ENCODE data around the gene OXTR.

Gene OXTR

GRCh38 chr3:8777978-8778267, 8.5 kb upstream of the OXTR start:
- H3K36me3 ChIP-seq (replicated peaks): no peaks in the 10 kb centered on the region
- DNase-seq (ENCODE audit: low spot score in 2 of 2): no peak
- no peaks in the 10 kb centered on the region for H3K9me3 ChIP-seq
- in situ Hi-C loops (cut with MboI; ENCODE audit: low sequenced_read_pairs): no loop called here
- no peak overlapping the region for H3K4me3 ChIP-seq
- H3K4me1 ChIP-seq: no peaks in the 10 kb centered on the region
- no peaks in the 10 kb centered on the region for H3K27me3 ChIP-seq (ENCODE audit: low read depth)

GRCh38 chr3:8777201-8777977, 8.0 kb upstream of the OXTR start:
- no peaks in the 10 kb centered on the region for H3K9me3 ChIP-seq
- in situ Hi-C loops (cut with MboI; ENCODE audit: low sequenced_read_pairs): no loop called here
- DNase-seq (ENCODE audit: low spot score in 2 of 2): no peak
- H3K27me3 ChIP-seq (ENCODE audit: low read depth): no peaks in the 10 kb centered on the region
- H3K36me3 ChIP-seq (replicated peaks): no peaks in the 10 kb centered on the region
- no peaks in the 10 kb centered on the region for H3K4me1 ChIP-seq
- H3K4me3 ChIP-seq: no peak overlapping the region

GRCh38 chr3:8776406-8776805, 7.0 kb upstream of the OXTR start:
- no peaks in the 10 kb centered on the region for H3K27me3 ChIP-seq (ENCODE audit: low read depth)
- no peak overlapping the region for H3K4me3 ChIP-seq
- H3K9me3 ChIP-seq: no peaks in the 10 kb centered on the region
- H3K36me3 ChIP-seq (replicated peaks): no peaks in the 10 kb centered on the region
- no peak for DNase-seq (ENCODE audit: low spot score in 2 of 2)
- in situ Hi-C loops (cut with MboI; ENCODE audit: low sequenced_read_pairs): no loop called here
- H3K4me1 ChIP-seq: no peaks in the 10 kb centered on the region

GRCh38 chr3:8775602-8776001, 6.2 kb upstream of the OXTR start:
- no peaks in the 10 kb centered on the region for H3K4me1 ChIP-seq
- DNase-seq (ENCODE audit: low spot score in 2 of 2): no peak
- in situ Hi-C loops (cut with MboI; ENCODE audit: low sequenced_read_pairs): no loop called here
- no peaks in the 10 kb centered on the region for H3K27me3 ChIP-seq (ENCODE audit: low read depth)
- H3K4me3 ChIP-seq: no peak overlapping the region
- no peaks in the 10 kb centered on the region for H3K9me3 ChIP-seq
- no peaks in the 10 kb centered on the region for H3K36me3 ChIP-seq (replicated peaks)

GRCh38 chr3:8775181-8775580, 5.8 kb upstream of the OXTR start:
- in situ Hi-C loops (cut with MboI; ENCODE audit: low sequenced_read_pairs): no loop called here
- no peaks in the 10 kb centered on the region for H3K36me3 ChIP-seq (replicated peaks)

GRCh38 chr3:8773941-8774542, 4.6 kb upstream of the OXTR start:
- Histone ChIP-seq H3K4me1 (no peaks in the 10 kb centered on the region), H3K4me3 (no peak overlapping the region), H3K9me3 (no peaks in the 10 kb centered on the region), H3K36me3 (replicated peaks) (no peaks in the 10 kb centered on the region), H3K27me3 (ENCODE audit: low read depth) (no peaks in the 10 kb centered on the region)
- no peak for DNase-seq (ENCODE audit: low spot score in 2 of 2)
- in situ Hi-C loops (cut with MboI; ENCODE audit: low sequenced_read_pairs): loop anchor here (25.0 kb wide), 1 partner anchor 538 kb away; no protein-coding TSS in a partner anchor

More at GRCh38 chr3:8775181-8775580, 5.8 kb upstream of the OXTR start:
- Histone ChIP-seq H3K4me3 (no peak overlapping the region), H3K9me3 (no peaks in the 10 kb centered on the region), H3K4me1 (no peaks in the 10 kb centered on the region), H3K27me3 (ENCODE audit: low read depth) (no peaks in the 10 kb centered on the region)
- DNase-seq (ENCODE audit: low spot score in 2 of 2): no peak

GRCh38 chr3:8768364-8769087, 887 bp downstream of the OXTR start:
- H3K9me3 ChIP-seq: no peaks in the 10 kb centered on the region
- H3K36me3 ChIP-seq (replicated peaks): no peaks in the 10 kb centered on the region
- no peak for DNase-seq (ENCODE audit: low spot score in 2 of 2)
- no peaks in the 10 kb centered on the region for H3K27me3 ChIP-seq (ENCODE audit: low read depth)
- H3K4me3 ChIP-seq: peak overlapping the region; percentile 26
- no peaks in the 10 kb centered on the region for H3K4me1 ChIP-seq
- in situ Hi-C loops (cut with MboI; ENCODE audit: low sequenced_read_pairs): loop anchor here (25.0 kb wide), 1 partner anchor 544 kb away; no protein-coding TSS in a partner anchor

GRCh38 chr3:8767667-8768363, 1.6 kb downstream of the OXTR start:
- no peak for DNase-seq (ENCODE audit: low spot score in 2 of 2)
- Histone ChIP-seq H3K4me3 (no peak overlapping the region), H3K4me1 (no peaks in the 10 kb centered on the region), H3K9me3 (no peaks in the 10 kb centered on the region), H3K36me3 (replicated peaks) (no peaks in the 10 kb centered on the region), H3K27me3 (ENCODE audit: low read depth) (no peaks in the 10 kb centered on the region)
- in situ Hi-C loops (cut with MboI; ENCODE audit: low sequenced_read_pairs): loop anchor here (25.0 kb wide), 1 partner anchor 544 kb away; no protein-coding TSS in a partner anchor

- H3K4me3 ChIP-seq: no peak overlapping the region
Measured at GRCh38 chr3:8767256-8767666, 2.2 kb downstream of the OXTR start.

GRCh38 chr3:8766148-8766547, 3.3 kb downstream of the OXTR start:
- no peaks in the 10 kb centered on the region for H3K4me1 ChIP-seq
- in situ Hi-C loops (cut with MboI; ENCODE audit: low sequenced_read_pairs): loop anchor here (25.0 kb wide), 1 partner anchor 546 kb away; no protein-coding TSS in a partner anchor
- no peaks in the 10 kb centered on the region for H3K27me3 ChIP-seq (ENCODE audit: low read depth)
- no peaks in the 10 kb centered on the region for H3K9me3 ChIP-seq
- no peak overlapping the region for H3K4me3 ChIP-seq
- H3K36me3 ChIP-seq (replicated peaks): no peaks in the 10 kb centered on the region
- DNase-seq (ENCODE audit: low spot score in 2 of 2): no peak

More at GRCh38 chr3:8767256-8767666, 2.2 kb downstream of the OXTR start:
- H3K36me3 ChIP-seq (replicated peaks): no peaks in the 10 kb centered on the region
- DNase-seq (ENCODE audit: low spot score in 2 of 2): no peak
- H3K27me3 ChIP-seq (ENCODE audit: low read depth): no peaks in the 10 kb centered on the region
- H3K4me1 ChIP-seq: no peaks in the 10 kb centered on the region
- in situ Hi-C loops (cut with MboI; ENCODE audit: low sequenced_read_pairs): loop anchor here (25.0 kb wide), 1 partner anchor 545 kb away; no protein-coding TSS in a partner anchor
- no peaks in the 10 kb centered on the region for H3K9me3 ChIP-seq

GRCh38 chr3:8765528-8765927, 3.9 kb downstream of the OXTR start:
- Histone ChIP-seq H3K4me1 (no peaks in the 10 kb centered on the region), H3K36me3 (replicated peaks) (no peaks in the 10 kb centered on the region), H3K4me3 (no peak overlapping the region), H3K27me3 (ENCODE audit: low read depth) (no peaks in the 10 kb centered on the region), H3K9me3 (no peaks in the 10 kb centered on the region)
- no peak for DNase-seq (ENCODE audit: low spot score in 2 of 2)
- in situ Hi-C loops (cut with MboI; ENCODE audit: low sequenced_read_pairs): loop anchor here (25.0 kb wide), 1 partner anchor 547 kb away; no protein-coding TSS in a partner anchor

GRCh38 chr3:8764528-8764927, 4.9 kb downstream of the OXTR start:
- in situ Hi-C loops (cut with MboI; ENCODE audit: low sequenced_read_pairs): loop anchor here (25.0 kb wide), 1 partner anchor 548 kb away; no protein-coding TSS in a partner anchor
- H3K27me3 ChIP-seq (ENCODE audit: low read depth): no peaks in the 10 kb centered on the region

GRCh38 chr3:8762607-8763377, 6.6 kb downstream of the OXTR start:
- in situ Hi-C loops (cut with MboI; ENCODE audit: low sequenced_read_pairs): loop anchor here (25.0 kb wide), 1 partner anchor 550 kb away; no protein-coding TSS in a partner anchor

More at GRCh38 chr3:8764528-8764927, 4.9 kb downstream of the OXTR start:
- DNase-seq (ENCODE audit: low spot score in 2 of 2): no peak
- H3K4me1 ChIP-seq: no peaks in the 10 kb centered on the region
- no peak overlapping the region for H3K4me3 ChIP-seq
- H3K36me3 ChIP-seq (replicated peaks): no peaks in the 10 kb centered on the region
- no peaks in the 10 kb centered on the region for H3K9me3 ChIP-seq

More at GRCh38 chr3:8762607-8763377, 6.6 kb downstream of the OXTR start:
- DNase-seq (ENCODE audit: low spot score in 2 of 2): no peak
- Histone ChIP-seq H3K9me3 (no peaks in the 10 kb centered on the region), H3K4me1 (no peaks in the 10 kb centered on the region), H3K27me3 (ENCODE audit: low read depth) (no peaks in the 10 kb centered on the region), H3K4me3 (no peak overlapping the region), H3K36me3 (replicated peaks) (no peaks in the 10 kb centered on the region)
